Measurements from ENCODE around the gene RPL6.
A peak's percentile ranks its signal among the peaks of the same experiment; 100 is the strongest.

DNA sequence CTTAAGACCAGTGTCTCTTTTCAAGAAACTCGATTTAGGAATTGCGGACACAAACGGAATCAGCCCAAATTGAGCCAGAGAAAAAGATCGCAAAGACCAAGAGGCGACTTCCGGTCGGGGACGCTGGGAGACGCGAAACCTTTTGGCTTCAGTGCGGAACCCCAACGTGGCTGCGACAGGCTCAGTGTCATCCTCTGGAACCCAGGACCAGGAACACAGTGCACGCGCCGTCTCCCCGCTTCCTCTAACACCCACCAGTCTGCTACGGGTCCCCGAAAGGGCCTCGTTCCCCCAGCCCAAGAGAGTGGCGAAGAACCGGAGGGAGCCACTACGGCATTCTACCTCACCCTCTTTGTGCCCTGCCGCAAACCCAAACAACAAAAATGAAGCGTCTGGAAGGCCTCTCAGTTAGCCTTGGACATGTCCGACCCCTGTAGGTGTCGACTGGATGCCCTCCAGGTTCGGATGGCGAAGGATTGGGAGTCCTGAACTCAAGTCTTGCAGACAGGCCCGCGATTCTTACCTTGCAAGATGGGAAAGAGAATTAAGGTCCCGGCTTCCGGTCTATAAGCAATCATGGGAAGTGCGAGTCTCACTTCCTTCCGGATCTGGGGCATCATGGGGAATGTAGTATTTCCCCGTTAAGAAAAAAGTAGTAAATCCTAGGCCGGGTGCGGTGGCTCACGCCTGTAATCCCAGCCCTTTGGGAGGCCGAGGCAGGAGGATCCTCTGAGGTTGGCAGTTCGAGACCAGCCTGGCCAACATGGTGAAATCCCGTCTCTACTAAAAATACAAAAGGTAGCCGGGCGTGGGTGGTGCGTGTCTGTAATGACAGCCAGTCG lies at the start of gene RPL6:
- no peak for TF ChIP-seq EP300 (IDR thresholded peaks at IDR 0.05)
- TF ChIP-seq, protein P1, sequence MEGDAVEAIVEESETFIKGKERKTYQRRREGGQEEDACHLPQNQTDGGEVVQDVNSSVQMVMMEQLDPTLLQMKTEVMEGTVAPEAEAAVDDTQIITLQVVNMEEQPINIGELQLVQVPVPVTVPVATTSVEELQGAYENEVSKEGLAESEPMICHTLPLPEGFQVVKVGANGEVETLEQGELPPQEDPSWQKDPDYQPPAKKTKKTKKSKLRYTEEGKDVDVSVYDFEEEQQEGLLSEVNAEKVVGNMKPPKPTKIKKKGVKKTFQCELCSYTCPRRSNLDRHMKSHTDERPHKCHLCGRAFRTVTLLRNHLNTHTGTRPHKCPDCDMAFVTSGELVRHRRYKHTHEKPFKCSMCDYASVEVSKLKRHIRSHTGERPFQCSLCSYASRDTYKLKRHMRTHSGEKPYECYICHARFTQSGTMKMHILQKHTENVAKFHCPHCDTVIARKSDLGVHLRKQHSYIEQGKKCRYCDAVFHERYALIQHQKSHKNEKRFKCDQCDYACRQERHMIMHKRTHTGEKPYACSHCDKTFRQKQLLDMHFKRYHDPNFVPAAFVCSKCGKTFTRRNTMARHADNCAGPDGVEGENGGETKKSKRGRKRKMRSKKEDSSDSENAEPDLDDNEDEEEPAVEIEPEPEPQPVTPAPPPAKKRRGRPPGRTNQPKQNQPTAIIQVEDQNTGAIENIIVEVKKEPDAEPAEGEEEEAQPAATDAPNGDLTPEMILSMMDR (IDR thresholded peaks at IDR 0.05): no peak
- TF ChIP-seq POLR2AphosphoS5 (IDR thresholded peaks at IDR 0.05): peak; percentile 79 to 98 (median 96)

Data from suprapubic skin (tissue), 4 donors.